ENCODE measurements around the gene TSPAN33. TPM values are rescaled to one million over a fixed set of nuclear protein-coding genes. Genes with fewer than 3 reads are reported as not detected.

TSPAN33 gene
- total and polyA plus RNA-seq, 9 of the 15 experiments (the other 6 are each of a cell fraction or from before 2014, with no cell fraction given), result 0.03 to 1.5 (median 0.23) TPM; not detected in 2

- Histone ChIP-seq H4K20me1 (replicated peaks; ENCODE audit: control insufficient read depth, insufficient read depth, low read length) (no peaks in the 10 kb centered on the region), H3K9me1 (ENCODE audit: control insufficient read depth, insufficient read depth, low read length) (no peaks in the 10 kb centered on the region), H3K27me3 (ENCODE audit: control insufficient read depth in 2 of 2, insufficient read depth in 2 of 2, low read length in 2 of 2) (peaks cover 11 to 49% of the 10 kb centered on the region in 2 experiments), H3K4me1 (replicated peaks in 1 of 2; ENCODE audit: control insufficient read depth in 2 of 2, insufficient read depth in 2 of 2, low read length in 2 of 2) (peaks cover 6 to 10% of the 10 kb centered on the region in 2 experiments; a peak in 4 of 5 replicates), H2AFZ (ENCODE audit: low read depth, low read length) (peak overlapping the region; percentile 81), H3K9me3 (replicated peaks; ENCODE audit: control insufficient read depth, insufficient read depth, low read depth, low read length) (no peaks in the 10 kb centered on the region), H3K4me2 (ENCODE audit: insufficient read depth, low read length) (peak overlapping the region; percentile 65; the same call in 1 of the 2 replicates), H3K36me3 (ENCODE audit: control insufficient read depth, insufficient read depth, low read length) (no peaks in the 10 kb centered on the region), H3K27ac (ENCODE audit: extremely low read depth, low read depth, low read length) (no peak overlapping the region), H3K4me3 (peak overlapping the region; percentile 25; the same call in 1 of the 2 replicates), H3K9ac (ENCODE audit: insufficient read depth in 1 of 2, low read depth in 2 of 2, low read length in 2 of 2) (peak overlapping the region; percentile 41 to 67), H3K79me2 (ENCODE audit: control insufficient read depth, insufficient read depth, low read length) (no peaks in the 10 kb centered on the region)
- peak; percentile 36 for ATAC-seq
- POLR2A ChIA-PET, result interaction anchor here (0.7 kb wide), 1 partner anchor 247 kb away, joined by 3 read pairs; no protein-coding TSS in a partner anchor
- in situ Hi-C loops (cut with MboI), result no loop called here
- no peak for FAIRE-seq
- CTCF ChIA-PET (ENCODE audit: low intra/inter-chr PET ratio), result no interaction called here
- BruUV-seq (replicated peaks), result no TSS peak
- TF ChIP-seq STAG1 (CRISPR knock-in tag; IDR thresholded peaks at IDR 0.05; ENCODE audit: borderline replicate concordance) (no peak), RFX1 (IDR thresholded peaks at IDR 0.05) (peak; percentile 34; the same call in 1 of the 2 replicates)
- WGBS (ENCODE audit: insufficient coverage, low coverage, missing lambda C conversion rate), result 17% methylated on average over 20 of the region's 20 CpGs
- peak in 1 of 4 experiments; percentile 37 for DNase-seq (ENCODE audit: extremely low read depth in 1 of 4, low spot score in 3 of 4)
- intact Hi-C loops (cut with micrococcal nuclease), result no loop called here
These were observed 23.9 kb downstream of the TSPAN33 start for GRCh38 chr7:129168231-129169021.

DNA sequence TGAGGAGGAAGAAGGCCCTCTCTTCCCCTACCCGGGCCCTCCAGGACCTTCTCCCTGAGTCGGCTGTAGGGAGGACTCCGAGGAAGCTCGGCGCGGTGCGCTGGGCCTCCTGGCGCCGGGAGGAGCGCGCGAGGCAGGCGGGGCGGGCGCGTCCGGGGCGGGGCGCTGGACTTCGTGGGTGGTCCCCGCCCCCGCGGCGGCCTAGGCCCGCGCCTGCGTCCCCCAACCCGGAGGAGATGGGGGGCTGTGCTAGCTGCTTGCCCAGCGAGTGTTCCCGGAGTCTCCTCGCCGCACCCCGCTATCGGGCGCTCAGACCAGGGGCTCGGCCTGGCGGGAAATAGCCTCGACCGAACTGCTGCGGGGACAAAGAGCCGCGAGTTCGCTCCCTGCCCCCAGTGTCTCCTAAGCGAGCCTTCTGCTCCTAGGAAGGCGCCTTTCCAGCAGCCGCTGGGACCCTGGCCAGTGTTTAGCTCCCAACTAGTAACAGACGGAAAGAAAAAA, 24.7 kb downstream of the TSPAN33 start:
- Histone ChIP-seq H4K20me1 (replicated peaks; ENCODE audit: control insufficient read depth, insufficient read depth, low read length) (no peaks in the 10 kb centered on the region), H3K79me2 (ENCODE audit: control insufficient read depth, insufficient read depth, low read length) (no peaks in the 10 kb centered on the region), H3K4me3 (peak overlapping the region; percentile 25), H3K4me1 (replicated peaks in 1 of 2; ENCODE audit: control insufficient read depth in 2 of 2, insufficient read depth in 2 of 2, low read length in 2 of 2) (peaks cover 6 to 10% of the 10 kb centered on the region in 2 experiments; a peak in 4 of 5 replicates), H3K36me3 (ENCODE audit: control insufficient read depth, insufficient read depth, low read length) (no peaks in the 10 kb centered on the region), H2AFZ (ENCODE audit: low read depth, low read length) (peak overlapping the region; percentile 81), H3K9ac (ENCODE audit: insufficient read depth in 1 of 2, low read depth in 2 of 2, low read length in 2 of 2) (peak overlapping the region; percentile 41 to 67), H3K4me2 (ENCODE audit: insufficient read depth, low read length) (peak overlapping the region; percentile 65), H3K27ac (ENCODE audit: extremely low read depth, low read depth, low read length) (no peak overlapping the region), H3K27me3 (ENCODE audit: control insufficient read depth in 2 of 2, insufficient read depth in 2 of 2, low read length in 2 of 2) (peaks cover 17 to 56% of the 10 kb centered on the region in 2 experiments), H3K9me3 (replicated peaks; ENCODE audit: control insufficient read depth, insufficient read depth, low read depth, low read length) (no peaks in the 10 kb centered on the region), H3K9me1 (ENCODE audit: control insufficient read depth, insufficient read depth, low read length) (no peaks in the 10 kb centered on the region)
- FAIRE-seq (no peak), ATAC-seq (peak; percentile 94), DNase-seq (ENCODE audit: extremely low read depth in 1 of 4, low spot score in 3 of 4) (peak; percentile 74 to 94 (median 88))
- WGBS (ENCODE audit: insufficient coverage, low coverage, missing lambda C conversion rate), result 10% methylated on average over 42 of the region's 47 CpGs
- in situ Hi-C loops (cut with MboI) (no loop called here), intact Hi-C loops (cut with micrococcal nuclease) (no loop called here)
- ChIA-PET POLR2A (interaction anchor here (0.5 kb wide), 1 partner anchor 592 kb away, joined by 3 read pairs; no protein-coding TSS in a partner anchor), CTCF (ENCODE audit: low intra/inter-chr PET ratio) (no interaction called here)
- no TSS peak for BruUV-seq (replicated peaks)
- TF ChIP-seq HMGN3 (IDR thresholded peaks at IDR 0.05; ENCODE audit: borderline replicate concordance, extremely low read depth, insufficient read length, low read depth, low read length) (peak; percentile 52), JUND (IDR thresholded peaks at IDR 0.05; ENCODE audit: borderline replicate concordance, low read depth, low read length) (no peak), JUND (tag; IDR thresholded peaks at IDR 0.05; ENCODE audit: borderline replicate concordance, low read depth, low read length) (no peak), SAFB (IDR thresholded peaks at IDR 0.05; ENCODE audit: borderline replicate concordance, low read depth, low read length) (no peak), ZNF764 (CRISPR knock-in tag; IDR thresholded peaks at IDR 0.05; ENCODE audit: low read depth) (no peak)
- TF ChIP-seq, protein P1, sequence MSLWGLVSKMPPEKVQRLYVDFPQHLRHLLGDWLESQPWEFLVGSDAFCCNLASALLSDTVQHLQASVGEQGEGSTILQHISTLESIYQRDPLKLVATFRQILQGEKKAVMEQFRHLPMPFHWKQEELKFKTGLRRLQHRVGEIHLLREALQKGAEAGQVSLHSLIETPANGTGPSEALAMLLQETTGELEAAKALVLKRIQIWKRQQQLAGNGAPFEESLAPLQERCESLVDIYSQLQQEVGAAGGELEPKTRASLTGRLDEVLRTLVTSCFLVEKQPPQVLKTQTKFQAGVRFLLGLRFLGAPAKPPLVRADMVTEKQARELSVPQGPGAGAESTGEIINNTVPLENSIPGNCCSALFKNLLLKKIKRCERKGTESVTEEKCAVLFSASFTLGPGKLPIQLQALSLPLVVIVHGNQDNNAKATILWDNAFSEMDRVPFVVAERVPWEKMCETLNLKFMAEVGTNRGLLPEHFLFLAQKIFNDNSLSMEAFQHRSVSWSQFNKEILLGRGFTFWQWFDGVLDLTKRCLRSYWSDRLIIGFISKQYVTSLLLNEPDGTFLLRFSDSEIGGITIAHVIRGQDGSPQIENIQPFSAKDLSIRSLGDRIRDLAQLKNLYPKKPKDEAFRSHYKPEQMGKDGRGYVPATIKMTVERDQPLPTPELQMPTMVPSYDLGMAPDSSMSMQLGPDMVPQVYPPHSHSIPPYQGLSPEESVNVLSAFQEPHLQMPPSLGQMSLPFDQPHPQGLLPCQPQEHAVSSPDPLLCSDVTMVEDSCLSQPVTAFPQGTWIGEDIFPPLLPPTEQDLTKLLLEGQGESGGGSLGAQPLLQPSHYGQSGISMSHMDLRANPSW (CRISPR knock-in tag; IDR thresholded peaks at IDR 0.05), result 0 out of 2 replicates have a peak, but pooled peaks have one; percentile 48

Data from K562 (cell line).